ENCODE results near the gene MARK4. TPM values are rescaled to one million over a fixed set of nuclear protein-coding genes. Genes with fewer than 3 reads are reported as not detected.

Gene MARK4
- total RNA-seq, 2 donors from 2014 or later = 24.3 to 120 TPM

GRCh38 chr19:45346449-45346848, 95.4 kb downstream of the MARK4 start:
- Histone ChIP-seq H3K4me3 (no peak overlapping the region), H3K27ac (no peak overlapping the region), H3K36me3 (no peaks in the 10 kb centered on the region), H3K27me3 (replicated peaks; ENCODE audit: insufficient read depth) (no peaks in the 10 kb centered on the region), H3K9me3 (no peaks in the 10 kb centered on the region), H3K4me1 (replicated peaks) (no peaks in the 10 kb centered on the region)
- 36% methylated on average over 19 of the region's 27 CpGs for WGBS
- no peak for DNase-seq (ENCODE audit: low spot score)
- intact Hi-C loops (cut with DNase I) = no loop called here
- TF ChIP-seq, protein P1, sequence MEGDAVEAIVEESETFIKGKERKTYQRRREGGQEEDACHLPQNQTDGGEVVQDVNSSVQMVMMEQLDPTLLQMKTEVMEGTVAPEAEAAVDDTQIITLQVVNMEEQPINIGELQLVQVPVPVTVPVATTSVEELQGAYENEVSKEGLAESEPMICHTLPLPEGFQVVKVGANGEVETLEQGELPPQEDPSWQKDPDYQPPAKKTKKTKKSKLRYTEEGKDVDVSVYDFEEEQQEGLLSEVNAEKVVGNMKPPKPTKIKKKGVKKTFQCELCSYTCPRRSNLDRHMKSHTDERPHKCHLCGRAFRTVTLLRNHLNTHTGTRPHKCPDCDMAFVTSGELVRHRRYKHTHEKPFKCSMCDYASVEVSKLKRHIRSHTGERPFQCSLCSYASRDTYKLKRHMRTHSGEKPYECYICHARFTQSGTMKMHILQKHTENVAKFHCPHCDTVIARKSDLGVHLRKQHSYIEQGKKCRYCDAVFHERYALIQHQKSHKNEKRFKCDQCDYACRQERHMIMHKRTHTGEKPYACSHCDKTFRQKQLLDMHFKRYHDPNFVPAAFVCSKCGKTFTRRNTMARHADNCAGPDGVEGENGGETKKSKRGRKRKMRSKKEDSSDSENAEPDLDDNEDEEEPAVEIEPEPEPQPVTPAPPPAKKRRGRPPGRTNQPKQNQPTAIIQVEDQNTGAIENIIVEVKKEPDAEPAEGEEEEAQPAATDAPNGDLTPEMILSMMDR (IDR thresholded peaks at IDR 0.05) = no peak
- TF ChIP-seq POLR2AphosphoS5 (IDR thresholded peaks at IDR 0.05) = no peak
- no peak for TF ChIP-seq POLR2A (IDR thresholded peaks at IDR 0.05)

GRCh38 chr19:45347570-45348366, 96.7 kb downstream of the MARK4 start:
- Histone ChIP-seq H3K27me3 (replicated peaks; ENCODE audit: insufficient read depth) (no peaks in the 10 kb centered on the region), H3K36me3 (no peaks in the 10 kb centered on the region), H3K4me3 (no peak overlapping the region), H3K9me3 (no peaks in the 10 kb centered on the region), H3K27ac (no peak overlapping the region), H3K4me1 (replicated peaks) (no peaks in the 10 kb centered on the region)
- WGBS = 75% methylated on average over 24 of the region's 25 CpGs
- DNase-seq (ENCODE audit: low spot score) = no peak
- intact Hi-C loops (cut with DNase I) = no loop called here
- TF ChIP-seq POLR2A (IDR thresholded peaks at IDR 0.05) = no peak
- TF ChIP-seq POLR2AphosphoS5 (IDR thresholded peaks at IDR 0.05) = no peak
- TF ChIP-seq, protein P1 (IDR thresholded peaks at IDR 0.05) = no peak

- Histone ChIP-seq H3K4me1 (replicated peaks) (no peaks in the 10 kb centered on the region), H3K27ac (no peak overlapping the region), H3K4me3 (no peak overlapping the region), H3K9me3 (no peaks in the 10 kb centered on the region), H3K27me3 (replicated peaks; ENCODE audit: insufficient read depth) (no peaks in the 10 kb centered on the region), H3K36me3 (no peaks in the 10 kb centered on the region)
- intact Hi-C loops (cut with DNase I) = no loop called here
- 84% methylated on average over 23 of the region's 23 CpGs for WGBS
- no peak for TF ChIP-seq POLR2AphosphoS5 (IDR thresholded peaks at IDR 0.05)
- no peak for TF ChIP-seq POLR2A (IDR thresholded peaks at IDR 0.05)
- TF ChIP-seq, protein P1 (IDR thresholded peaks at IDR 0.05) = no peak
- no peak for DNase-seq (ENCODE audit: low spot score)
Observed at GRCh38 chr19:45348367-45349125, 97.5 kb downstream of the MARK4 start.

- 78% methylated on average over 3 of the region's 3 CpGs for WGBS
- no peak for DNase-seq (ENCODE audit: low spot score)
- TF ChIP-seq, protein P1 (IDR thresholded peaks at IDR 0.05) = no peak
- TF ChIP-seq POLR2A (IDR thresholded peaks at IDR 0.05) = no peak
- no peaks in the 10 kb centered on the region for H3K4me1 ChIP-seq (replicated peaks)
- intact Hi-C loops (cut with DNase I) = no loop called here
- H3K4me3 ChIP-seq = no peak overlapping the region
- H3K36me3 ChIP-seq = no peaks in the 10 kb centered on the region
- no peak overlapping the region for H3K27ac ChIP-seq
- no peaks in the 10 kb centered on the region for H3K9me3 ChIP-seq
- no peaks in the 10 kb centered on the region for H3K27me3 ChIP-seq (replicated peaks; ENCODE audit: insufficient read depth)
Observed at GRCh38 chr19:45349126-45349415, 98.0 kb downstream of the MARK4 start.
